GM23338 (cell line): Measurements from ENCODE around the gene RAB11FIP4. TPM values are rescaled to one million over a fixed set of nuclear protein-coding genes. Genes with fewer than 3 reads are reported as not detected.

Source experiments
- ATAC-seq: fragments of 200-7000 bp; cut with Tn5 transposase; 3 replicates; pipeline ENCODE4 v1.9.1; 2020
- DNase-seq: peaks from one replicate; pipeline ENCODE4 v3.0.0-alpha.2; 2015; ENCODE audit warnings: low spot score
- H2AFZ ChIP-seq: fragments of 200-600 bp; sonication (generic); 2 replicates; pipeline ENCODE4 v1.8.0; 2016; ENCODE audit warnings: antibody characterized with exemption, mild to moderate bottlenecking, moderate library complexity
- H3F3A ChIP-seq: fragments of 200-600 bp; sonication (generic); replicated peaks from 2 replicates; pipeline ENCODE4 v1.8.0; 2017; ENCODE audit warnings: antibody characterized with exemption, mixed run types, low read depth
- H3K27ac ChIP-seq: fragments of 200-600 bp; sonication (generic); 2 replicates; pipeline ENCODE4 v1.6.1; 2016; ENCODE audit warnings: low read depth
- H3K27me3 ChIP-seq: fragments of 200-600 bp; sonication (generic); 2 replicates; pipeline ENCODE4 v1.8.0; 2016; ENCODE audit warnings: mild to moderate bottlenecking, mixed run types, moderate library complexity; ENCODE audit not compliant: insufficient read depth
- H3K36me3 ChIP-seq: fragments of 200-600 bp; sonication (generic); 2 replicates; pipeline ENCODE4 v1.8.0; 2016; ENCODE audit warnings: mild to moderate bottlenecking; ENCODE audit not compliant: insufficient read depth
- H3K4me1 ChIP-seq: fragments of 200-600 bp; sonication (generic); 2 replicates; pipeline ENCODE4 v1.8.0; 2016; ENCODE audit warnings: mild to moderate bottlenecking, moderate library complexity; ENCODE audit not compliant: insufficient read depth
- H3K4me2 ChIP-seq: fragments of 200-600 bp; sonication (generic); 2 replicates; pipeline ENCODE4 v1.7.1; 2017; ENCODE audit warnings: mixed run types
- H3K4me3 ChIP-seq: fragments of 200-600 bp; sonication (generic); 2 replicates; pipeline ENCODE4 v1.6.1; 2016; ENCODE audit warnings: mixed run types
- H3K79me2 ChIP-seq: fragments of 200-600 bp; sonication (generic); replicated peaks from 2 replicates; pipeline ENCODE4 v1.8.0; 2017; ENCODE audit warnings: mild to moderate bottlenecking; ENCODE audit not compliant: insufficient read depth
- H3K9me2 ChIP-seq: fragments of 200-600 bp; sonication (generic); 2 replicates; pipeline ENCODE4 v1.8.0; 2017; ENCODE audit not compliant: insufficient read depth
- H4K20me1 ChIP-seq: fragments of 200-600 bp; sonication (generic); replicated peaks from 2 replicates; pipeline ENCODE4 v1.8.0; 2017; ENCODE audit warnings: mild to moderate bottlenecking; ENCODE audit not compliant: insufficient read depth
- H3K27ac Mint-ChIP-seq: 2 replicates; pipeline ENCODE4 v1.8.0; 2020; ENCODE audit warnings: inconsistent platforms, mild to moderate bottlenecking, moderate library complexity, mixed read lengths
- H3K27me3 Mint-ChIP-seq: 3 replicates; pipeline ENCODE4 v1.8.0; 2022; ENCODE audit warnings: low read depth, mild to moderate bottlenecking, moderate library complexity, mixed read lengths, inconsistent platforms; ENCODE audit not compliant: insufficient read depth, poor library complexity
- H3K36me3 Mint-ChIP-seq: 3 replicates; pipeline ENCODE4 v1.8.0; 2021; ENCODE audit warnings: low read depth, mild to moderate bottlenecking, inconsistent platforms, moderate library complexity, mixed read lengths
- H3K4me1 Mint-ChIP-seq: 3 replicates; pipeline ENCODE4 v1.8.0; 2020; ENCODE audit warnings: mild to moderate bottlenecking, inconsistent platforms, mixed read lengths
- H3K4me3 Mint-ChIP-seq: 3 replicates; pipeline ENCODE4 v1.8.0; 2021; ENCODE audit warnings: moderate library complexity, mild to moderate bottlenecking, inconsistent platforms, mixed read lengths
- H3K9me3 Mint-ChIP-seq: 3 replicates; pipeline ENCODE4 v1.8.0; 2020; ENCODE audit warnings: moderate library complexity, mild to moderate bottlenecking, inconsistent platforms, mixed read lengths
- CREB1 ChIP-seq: fragments of 250-450 bp; sonication (Bioruptor Pico); IDR thresholded peaks from 2 replicates; pipeline ENCODE4 v1.5.0; 2020; ENCODE audit warnings: low read depth, mild to moderate bottlenecking, moderate library complexity
- EZH2 ChIP-seq: fragments of 200-600 bp; sonication (generic); IDR thresholded peaks from one replicate; pipeline ENCODE4 v1.8.0; 2017; ENCODE audit warnings: antibody characterized with exemption, mild to moderate bottlenecking, low read depth; ENCODE audit not compliant: unreplicated experiment
- EZH2phosphoT487 ChIP-seq: fragments of 200-600 bp; sonication (generic); IDR thresholded peaks from one replicate; pipeline ENCODE4 v1.8.1; 2018; ENCODE audit warnings: antibody characterized with exemption; ENCODE audit not compliant: unreplicated experiment
- JUNB ChIP-seq: IDR thresholded peaks from one replicate; pipeline ENCODE4 v1.6.1; 2016; ENCODE audit warnings: antibody characterized with exemption; ENCODE audit not compliant: unreplicated experiment
- NANOG ChIP-seq: IDR thresholded peaks from 2 replicates; pipeline ENCODE4 v1.6.1; 2016; ENCODE audit warnings: antibody characterized with exemption, borderline replicate concordance
- POLR2AphosphoS5 ChIP-seq: IDR thresholded peaks from 2 replicates; pipeline ENCODE4 v1.6.1; 2016; ENCODE audit warnings: antibody characterized with exemption, low read depth
- STAT1 ChIP-seq: IDR thresholded peaks from one replicate; pipeline ENCODE4 v1.6.1; 2016; ENCODE audit warnings: antibody characterized with exemption; ENCODE audit not compliant: unreplicated experiment
- ZNF114 ChIP-seq: fragments of 250-450 bp; sonication (Bioruptor Pico); IDR thresholded peaks from 2 replicates; pipeline ENCODE4 v1.5.0; 2020; ENCODE audit warnings: mild to moderate bottlenecking, moderate library complexity
- ZNF331 ChIP-seq: fragments of 250-450 bp; sonication (Bioruptor Pico); IDR thresholded peaks from 2 replicates; pipeline ENCODE4 v1.5.0; 2020; ENCODE audit warnings: low read depth, mild to moderate bottlenecking, moderate library complexity
- polyA plus RNA-seq: library from polyadenylated mRNA; unstranded; fragments of >200 nt; fragmentation: Nextera tagmentation; extraction: Ambion mirVana; gene quantifications from 2 replicates; pipeline ENCODE4 v1.2.1, GENCODE V29; 2016
- total RNA-seq: library from RNA; depleted of rRNA; stranded (reverse); fragments of >200 nt; shearing (Covaris generic); gene quantifications from 2 replicates; pipeline ENCODE4 v1.2.3, GENCODE V29; 2014
- TF ChIP-seq, protein P1 (sequence below), 2 experiments: fragments of 200-600 bp in 1 of 2; sonication (generic) in 1 of 2; conservative IDR thresholded peaks; 2 replicates each; pipeline versions ENCODE4 v1.5.1 to v1.6.1; 2016 to 2017; ENCODE audit warnings: antibody characterized with exemption in 2 of 2, low read depth in 2 of 2, mild to moderate bottlenecking in 2 of 2, moderate library complexity in 1 of 2
- TF ChIP-seq, protein P2 (sequence below): fragments of 250-450 bp; sonication (Bioruptor Pico); IDR thresholded peaks from 2 replicates; pipeline ENCODE4 v1.5.0; 2020; ENCODE audit warnings: mild to moderate bottlenecking, moderate library complexity
- TF ChIP-seq, protein P3 (sequence below): IDR thresholded peaks from one replicate; pipeline ENCODE4 v1.6.1; 2018; ENCODE audit warnings: antibody characterized with exemption; ENCODE audit not compliant: unreplicated experiment
- TF ChIP-seq, protein P4 (sequence below): IDR thresholded peaks from 2 replicates; pipeline ENCODE4 v1.6.1; 2016; ENCODE audit warnings: antibody characterized with exemption

RAB11FIP4 gene
- total and polyA plus RNA-seq, 2 experiments from 2014 or later = 26.0 to 65.6 TPM

DNA sequence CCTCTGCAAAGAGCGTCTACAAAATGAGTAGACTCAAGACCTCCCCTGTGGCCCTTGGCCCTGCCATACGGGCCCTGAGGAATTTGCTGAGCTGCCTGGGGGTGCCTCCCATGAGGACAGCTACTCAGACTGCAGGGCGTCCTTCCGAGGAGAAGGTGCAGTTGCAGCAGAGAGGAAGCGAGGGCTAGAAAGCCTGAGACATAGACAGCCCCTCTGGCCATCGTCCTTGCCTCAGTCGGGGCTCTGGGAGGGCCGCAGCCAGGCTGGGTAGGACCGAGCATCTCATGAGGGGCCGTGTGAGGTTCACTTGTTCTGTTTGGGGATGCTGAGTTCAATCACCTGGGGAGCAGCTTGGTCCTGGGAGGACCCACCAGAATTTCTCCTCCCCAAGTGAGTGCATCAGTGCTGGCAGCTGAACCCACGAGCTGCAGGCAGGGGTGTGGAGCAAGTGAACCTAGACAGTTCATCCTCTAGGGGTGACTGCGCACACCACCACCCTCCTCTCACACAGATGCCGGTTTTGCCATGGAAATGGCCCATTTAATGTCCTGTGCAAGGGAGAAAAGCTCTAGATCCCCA, 20.3 kb downstream of the RAB11FIP4 start:
- no peak overlapping the region for H3K27ac ChIP-seq
- no peak for ATAC-seq
- H3K4me1 Mint-ChIP-seq = peaks cover 27% of the 10 kb centered on the region

More for the DNA sequence above, 20.3 kb downstream of the RAB11FIP4 start:
- no peak overlapping the region for H3K4me3 ChIP-seq
- Mint-ChIP-seq H3K27ac (no peak overlapping the region), H3K4me3 (no peak overlapping the region), H3K27me3 (peaks cover 10% of the 10 kb centered on the region), H3K36me3 (no peaks in the 10 kb centered on the region), H3K9me3 (no peaks in the 10 kb centered on the region)
- H3K36me3 ChIP-seq = no peaks in the 10 kb centered on the region
- H3F3A ChIP-seq = no peaks in the 10 kb centered on the region
- no peak overlapping the region for H2AFZ ChIP-seq
- peaks cover 9% of the 10 kb centered on the region; the same call in 1 of the 2 replicates for H3K4me1 ChIP-seq
- H3K4me2 ChIP-seq = no peak overlapping the region
- no peaks in the 10 kb centered on the region for H3K27me3 ChIP-seq
- no peaks in the 10 kb centered on the region for H3K79me2 ChIP-seq
- TF ChIP-seq, protein P1, sequence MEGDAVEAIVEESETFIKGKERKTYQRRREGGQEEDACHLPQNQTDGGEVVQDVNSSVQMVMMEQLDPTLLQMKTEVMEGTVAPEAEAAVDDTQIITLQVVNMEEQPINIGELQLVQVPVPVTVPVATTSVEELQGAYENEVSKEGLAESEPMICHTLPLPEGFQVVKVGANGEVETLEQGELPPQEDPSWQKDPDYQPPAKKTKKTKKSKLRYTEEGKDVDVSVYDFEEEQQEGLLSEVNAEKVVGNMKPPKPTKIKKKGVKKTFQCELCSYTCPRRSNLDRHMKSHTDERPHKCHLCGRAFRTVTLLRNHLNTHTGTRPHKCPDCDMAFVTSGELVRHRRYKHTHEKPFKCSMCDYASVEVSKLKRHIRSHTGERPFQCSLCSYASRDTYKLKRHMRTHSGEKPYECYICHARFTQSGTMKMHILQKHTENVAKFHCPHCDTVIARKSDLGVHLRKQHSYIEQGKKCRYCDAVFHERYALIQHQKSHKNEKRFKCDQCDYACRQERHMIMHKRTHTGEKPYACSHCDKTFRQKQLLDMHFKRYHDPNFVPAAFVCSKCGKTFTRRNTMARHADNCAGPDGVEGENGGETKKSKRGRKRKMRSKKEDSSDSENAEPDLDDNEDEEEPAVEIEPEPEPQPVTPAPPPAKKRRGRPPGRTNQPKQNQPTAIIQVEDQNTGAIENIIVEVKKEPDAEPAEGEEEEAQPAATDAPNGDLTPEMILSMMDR (conservative IDR thresholded peaks at IDR 0.05; ENCODE audit: low read depth in 2 of 2) = no peak
- TF ChIP-seq CREB1 (no peak), ZNF331 (CRISPR knock-in tag) (no peak), EZH2phosphoT487 (no peak), EZH2 (no peak), STAT1 (no peak), NANOG (no peak), POLR2AphosphoS5 (no peak), ZNF114 (no peak), JUNB (no peak)
- TF ChIP-seq, protein P2, sequence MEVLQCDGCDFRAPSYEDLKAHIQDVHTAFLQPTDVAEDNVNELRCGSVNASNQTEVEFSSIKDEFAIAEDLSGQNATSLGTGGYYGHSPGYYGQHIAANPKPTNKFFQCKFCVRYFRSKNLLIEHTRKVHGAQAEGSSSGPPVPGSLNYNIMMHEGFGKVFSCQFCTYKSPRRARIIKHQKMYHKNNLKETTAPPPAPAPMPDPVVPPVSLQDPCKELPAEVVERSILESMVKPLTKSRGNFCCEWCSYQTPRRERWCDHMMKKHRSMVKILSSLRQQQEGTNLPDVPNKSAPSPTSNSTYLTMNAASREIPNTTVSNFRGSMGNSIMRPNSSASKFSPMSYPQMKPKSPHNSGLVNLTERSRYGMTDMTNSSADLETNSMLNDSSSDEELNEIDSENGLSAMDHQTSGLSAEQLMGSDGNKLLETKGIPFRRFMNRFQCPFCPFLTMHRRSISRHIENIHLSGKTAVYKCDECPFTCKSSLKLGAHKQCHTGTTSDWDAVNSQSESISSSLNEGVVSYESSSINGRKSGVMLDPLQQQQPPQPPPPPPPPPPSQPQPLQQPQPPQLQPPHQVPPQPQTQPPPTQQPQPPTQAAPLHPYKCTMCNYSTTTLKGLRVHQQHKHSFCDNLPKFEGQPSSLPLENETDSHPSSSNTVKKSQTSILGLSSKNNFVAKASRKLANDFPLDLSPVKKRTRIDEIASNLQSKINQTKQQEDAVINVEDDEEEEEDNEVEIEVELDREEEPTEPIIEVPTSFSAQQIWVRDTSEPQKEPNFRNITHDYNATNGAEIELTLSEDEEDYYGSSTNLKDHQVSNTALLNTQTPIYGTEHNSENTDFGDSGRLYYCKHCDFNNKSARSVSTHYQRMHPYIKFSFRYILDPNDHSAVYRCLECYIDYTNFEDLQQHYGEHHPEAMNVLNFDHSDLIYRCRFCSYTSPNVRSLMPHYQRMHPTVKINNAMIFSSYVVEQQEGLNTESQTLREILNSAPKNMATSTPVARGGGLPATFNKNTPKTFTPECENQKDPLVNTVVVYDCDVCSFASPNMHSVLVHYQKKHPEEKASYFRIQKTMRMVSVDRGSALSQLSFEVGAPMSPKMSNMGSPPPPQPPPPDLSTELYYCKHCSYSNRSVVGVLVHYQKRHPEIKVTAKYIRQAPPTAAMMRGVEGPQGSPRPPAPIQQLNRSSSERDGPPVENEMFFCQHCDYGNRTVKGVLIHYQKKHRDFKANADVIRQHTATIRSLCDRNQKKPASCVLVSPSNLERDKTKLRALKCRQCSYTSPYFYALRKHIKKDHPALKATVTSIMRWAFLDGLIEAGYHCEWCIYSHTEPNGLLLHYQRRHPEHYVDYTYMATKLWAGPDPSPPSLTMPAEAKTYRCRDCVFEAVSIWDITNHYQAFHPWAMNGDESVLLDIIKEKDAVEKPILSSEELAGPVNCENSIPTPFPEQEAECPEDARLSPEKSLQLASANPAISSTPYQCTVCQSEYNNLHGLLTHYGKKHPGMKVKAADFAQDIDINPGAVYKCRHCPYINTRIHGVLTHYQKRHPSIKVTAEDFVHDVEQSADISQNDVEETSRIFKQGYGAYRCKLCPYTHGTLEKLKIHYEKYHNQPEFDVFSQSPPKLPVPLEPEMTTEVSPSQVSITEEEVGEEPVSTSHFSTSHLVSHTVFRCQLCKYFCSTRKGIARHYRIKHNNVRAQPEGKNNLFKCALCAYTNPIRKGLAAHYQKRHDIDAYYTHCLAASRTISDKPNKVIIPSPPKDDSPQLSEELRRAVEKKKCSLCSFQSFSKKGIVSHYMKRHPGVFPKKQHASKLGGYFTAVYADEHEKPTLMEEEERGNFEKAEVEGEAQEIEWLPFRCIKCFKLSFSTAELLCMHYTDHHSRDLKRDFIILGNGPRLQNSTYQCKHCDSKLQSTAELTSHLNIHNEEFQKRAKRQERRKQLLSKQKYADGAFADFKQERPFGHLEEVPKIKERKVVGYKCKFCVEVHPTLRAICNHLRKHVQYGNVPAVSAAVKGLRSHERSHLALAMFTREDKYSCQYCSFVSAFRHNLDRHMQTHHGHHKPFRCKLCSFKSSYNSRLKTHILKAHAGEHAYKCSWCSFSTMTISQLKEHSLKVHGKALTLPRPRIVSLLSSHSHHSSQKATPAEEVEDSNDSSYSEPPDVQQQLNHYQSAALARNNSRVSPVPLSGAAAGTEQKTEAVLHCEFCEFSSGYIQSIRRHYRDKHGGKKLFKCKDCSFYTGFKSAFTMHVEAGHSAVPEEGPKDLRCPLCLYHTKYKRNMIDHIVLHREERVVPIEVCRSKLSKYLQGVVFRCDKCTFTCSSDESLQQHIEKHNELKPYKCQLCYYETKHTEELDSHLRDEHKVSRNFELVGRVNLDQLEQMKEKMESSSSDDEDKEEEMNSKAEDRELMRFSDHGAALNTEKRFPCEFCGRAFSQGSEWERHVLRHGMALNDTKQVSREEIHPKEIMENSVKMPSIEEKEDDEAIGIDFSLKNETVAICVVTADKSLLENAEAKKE (CRISPR knock-in tag) = no peak
- TF ChIP-seq, protein P3, sequence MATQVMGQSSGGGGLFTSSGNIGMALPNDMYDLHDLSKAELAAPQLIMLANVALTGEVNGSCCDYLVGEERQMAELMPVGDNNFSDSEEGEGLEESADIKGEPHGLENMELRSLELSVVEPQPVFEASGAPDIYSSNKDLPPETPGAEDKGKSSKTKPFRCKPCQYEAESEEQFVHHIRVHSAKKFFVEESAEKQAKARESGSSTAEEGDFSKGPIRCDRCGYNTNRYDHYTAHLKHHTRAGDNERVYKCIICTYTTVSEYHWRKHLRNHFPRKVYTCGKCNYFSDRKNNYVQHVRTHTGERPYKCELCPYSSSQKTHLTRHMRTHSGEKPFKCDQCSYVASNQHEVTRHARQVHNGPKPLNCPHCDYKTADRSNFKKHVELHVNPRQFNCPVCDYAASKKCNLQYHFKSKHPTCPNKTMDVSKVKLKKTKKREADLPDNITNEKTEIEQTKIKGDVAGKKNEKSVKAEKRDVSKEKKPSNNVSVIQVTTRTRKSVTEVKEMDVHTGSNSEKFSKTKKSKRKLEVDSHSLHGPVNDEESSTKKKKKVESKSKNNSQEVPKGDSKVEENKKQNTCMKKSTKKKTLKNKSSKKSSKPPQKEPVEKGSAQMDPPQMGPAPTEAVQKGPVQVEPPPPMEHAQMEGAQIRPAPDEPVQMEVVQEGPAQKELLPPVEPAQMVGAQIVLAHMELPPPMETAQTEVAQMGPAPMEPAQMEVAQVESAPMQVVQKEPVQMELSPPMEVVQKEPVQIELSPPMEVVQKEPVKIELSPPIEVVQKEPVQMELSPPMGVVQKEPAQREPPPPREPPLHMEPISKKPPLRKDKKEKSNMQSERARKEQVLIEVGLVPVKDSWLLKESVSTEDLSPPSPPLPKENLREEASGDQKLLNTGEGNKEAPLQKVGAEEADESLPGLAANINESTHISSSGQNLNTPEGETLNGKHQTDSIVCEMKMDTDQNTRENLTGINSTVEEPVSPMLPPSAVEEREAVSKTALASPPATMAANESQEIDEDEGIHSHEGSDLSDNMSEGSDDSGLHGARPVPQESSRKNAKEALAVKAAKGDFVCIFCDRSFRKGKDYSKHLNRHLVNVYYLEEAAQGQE = no peak
- TF ChIP-seq, protein P4, sequence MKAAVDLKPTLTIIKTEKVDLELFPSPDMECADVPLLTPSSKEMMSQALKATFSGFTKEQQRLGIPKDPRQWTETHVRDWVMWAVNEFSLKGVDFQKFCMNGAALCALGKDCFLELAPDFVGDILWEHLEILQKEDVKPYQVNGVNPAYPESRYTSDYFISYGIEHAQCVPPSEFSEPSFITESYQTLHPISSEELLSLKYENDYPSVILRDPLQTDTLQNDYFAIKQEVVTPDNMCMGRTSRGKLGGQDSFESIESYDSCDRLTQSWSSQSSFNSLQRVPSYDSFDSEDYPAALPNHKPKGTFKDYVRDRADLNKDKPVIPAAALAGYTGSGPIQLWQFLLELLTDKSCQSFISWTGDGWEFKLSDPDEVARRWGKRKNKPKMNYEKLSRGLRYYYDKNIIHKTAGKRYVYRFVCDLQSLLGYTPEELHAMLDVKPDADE = no peak
- no peaks in the 10 kb centered on the region for H3K9me2 ChIP-seq
- no peaks in the 10 kb centered on the region for H4K20me1 ChIP-seq
- DNase-seq = no peak
